HG03521 (cell line): ENCODE results near the gene MYL7.

ENCODE experiments used
- ATAC-seq: cut with Tn5 transposase; IDR thresholded peaks from one replicate; pipeline ENCODE4 v1.9.1; 2021; ENCODE audit warnings: mild to moderate bottlenecking, moderate library complexity; ENCODE audit not compliant: unreplicated experiment

Gene MYL7

DNA sequence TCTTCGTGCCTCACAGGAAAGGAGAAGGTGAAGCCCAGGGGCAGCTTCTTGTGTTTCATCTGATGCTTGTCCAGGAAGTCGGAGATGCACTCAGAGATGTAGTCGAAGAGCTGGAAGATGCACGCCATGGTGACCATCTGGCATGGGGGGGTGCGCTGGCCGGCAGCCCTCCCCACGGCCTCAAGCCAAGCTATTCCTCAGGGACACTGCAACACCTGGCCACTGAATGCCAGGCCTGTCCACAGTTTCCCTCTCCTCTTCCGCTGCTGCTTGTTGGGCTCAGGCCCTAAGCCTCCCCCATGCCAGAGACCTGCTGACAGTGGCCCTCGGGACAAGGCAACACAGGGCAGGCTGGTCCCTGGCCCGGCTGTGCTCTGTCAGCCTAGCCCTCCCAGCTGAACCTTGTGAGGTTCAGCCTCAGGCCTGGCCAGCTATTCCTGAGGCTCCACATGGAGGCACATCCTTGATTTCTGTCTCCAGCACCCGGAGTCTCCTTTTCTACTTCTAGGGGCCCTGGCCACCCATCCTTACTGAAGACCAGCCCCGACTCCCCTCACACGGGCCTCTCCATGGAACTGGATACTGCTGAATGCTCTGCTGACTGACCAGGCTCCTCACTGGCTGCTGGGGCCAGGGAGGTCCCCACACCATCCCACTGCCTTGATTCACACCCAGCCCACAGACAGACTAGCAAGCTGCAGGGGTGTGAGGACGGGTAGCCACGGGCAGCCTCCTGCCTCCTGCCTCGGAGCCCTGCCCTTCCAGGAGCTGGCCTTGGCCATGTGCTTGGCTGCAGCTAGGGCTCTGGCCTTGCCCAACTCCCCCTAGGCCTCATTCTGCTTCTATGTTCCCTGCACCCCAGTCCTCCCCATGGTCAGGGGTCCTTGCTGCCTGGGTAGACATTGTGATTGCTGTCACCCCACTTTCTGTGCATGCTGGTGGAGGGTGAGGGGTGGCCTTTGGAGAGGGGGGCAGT, 10.1 kb upstream of the MYL7 start:
- ATAC-seq = no peak

DNA sequence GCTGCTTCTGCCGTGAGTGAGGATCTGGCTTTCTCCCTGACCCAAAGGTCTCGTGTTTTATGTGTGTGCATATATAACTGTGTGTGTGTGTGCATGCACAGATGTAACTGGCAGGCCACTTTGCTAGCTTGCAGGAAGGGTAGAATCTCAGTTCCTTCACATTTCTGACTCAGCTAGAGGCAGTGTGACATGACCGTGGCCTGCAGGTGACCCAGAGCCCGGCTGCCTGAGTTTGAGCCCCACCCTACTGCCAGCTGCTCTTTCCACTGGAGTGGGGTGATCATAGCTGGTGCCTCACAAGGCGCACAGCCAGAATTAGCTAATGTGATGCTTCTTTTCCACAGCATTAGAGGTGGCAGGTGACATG, 9.3 kb upstream of the MYL7 start:
- no peak for ATAC-seq

DNA sequence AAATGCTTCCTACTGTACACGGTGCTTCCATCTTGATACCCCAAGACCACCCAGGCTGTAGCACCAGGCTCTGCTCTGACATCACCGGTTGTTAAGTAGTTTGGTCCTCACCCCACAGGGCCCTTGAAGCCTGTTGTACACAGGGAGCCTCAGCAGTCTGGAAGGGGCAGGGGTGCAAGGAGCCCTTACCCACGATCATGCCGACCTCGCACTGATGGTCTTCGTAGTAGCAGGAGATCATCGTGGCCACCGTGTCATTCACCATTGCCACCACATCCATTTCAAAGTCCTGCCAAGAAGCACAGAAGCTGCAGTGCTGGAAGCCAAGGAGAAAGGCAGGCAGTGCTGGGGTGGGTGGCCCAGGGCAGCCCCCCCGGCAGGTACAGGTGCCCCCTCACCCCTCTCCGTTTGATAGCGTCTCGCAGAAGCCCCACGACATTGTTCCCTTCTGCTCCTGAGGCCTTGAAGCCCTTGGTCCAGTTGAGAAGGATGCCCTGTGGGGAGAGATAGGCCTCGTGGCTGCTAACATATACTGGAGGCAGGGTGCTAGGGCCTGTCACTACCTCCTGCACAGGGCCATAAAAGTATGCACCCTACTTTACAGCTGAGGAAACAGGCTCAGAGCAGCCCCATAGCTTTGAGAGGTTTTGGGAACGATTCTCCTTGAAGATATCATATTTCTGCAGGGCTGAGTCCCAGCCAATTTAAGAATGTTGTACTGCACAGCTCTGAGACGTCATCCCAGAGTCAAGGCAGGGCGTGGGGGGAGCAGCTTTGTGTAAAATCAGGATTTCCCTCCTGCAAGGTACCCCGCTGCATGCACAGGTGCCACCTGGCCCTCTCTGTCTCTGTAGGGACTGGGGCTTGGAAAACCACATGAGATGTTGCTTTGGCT, 8.7 kb upstream of the MYL7 start:
- ATAC-seq = no peak

DNA sequence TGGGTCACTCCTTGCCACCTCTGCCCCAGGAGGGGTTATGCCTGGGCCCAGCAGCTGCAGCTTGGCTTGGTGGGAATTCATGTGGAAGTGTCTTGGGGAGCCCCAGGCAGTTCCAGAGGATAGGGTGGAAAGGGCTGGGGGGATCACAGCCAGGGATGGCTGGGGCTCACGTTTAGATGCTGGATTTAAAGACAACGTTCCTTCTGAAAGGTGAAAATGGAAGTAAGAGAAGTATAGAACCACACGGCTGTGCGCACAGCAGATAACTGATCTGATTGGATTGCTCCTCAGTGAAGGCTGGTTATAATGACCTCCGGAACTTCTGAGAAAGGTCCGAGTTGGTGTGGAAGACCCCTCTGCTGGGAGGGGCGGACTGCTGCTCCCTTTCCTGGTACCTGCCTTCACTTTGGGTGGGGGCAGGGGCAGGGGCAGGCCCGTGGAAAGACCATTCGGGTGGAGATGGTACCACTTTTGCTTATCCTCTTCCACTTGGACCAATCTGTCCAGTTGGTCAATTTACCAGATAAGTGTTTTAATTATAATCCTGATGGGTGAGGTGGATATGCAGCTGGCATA, 7.9 kb upstream of the MYL7 start:
- no peak for ATAC-seq

DNA sequence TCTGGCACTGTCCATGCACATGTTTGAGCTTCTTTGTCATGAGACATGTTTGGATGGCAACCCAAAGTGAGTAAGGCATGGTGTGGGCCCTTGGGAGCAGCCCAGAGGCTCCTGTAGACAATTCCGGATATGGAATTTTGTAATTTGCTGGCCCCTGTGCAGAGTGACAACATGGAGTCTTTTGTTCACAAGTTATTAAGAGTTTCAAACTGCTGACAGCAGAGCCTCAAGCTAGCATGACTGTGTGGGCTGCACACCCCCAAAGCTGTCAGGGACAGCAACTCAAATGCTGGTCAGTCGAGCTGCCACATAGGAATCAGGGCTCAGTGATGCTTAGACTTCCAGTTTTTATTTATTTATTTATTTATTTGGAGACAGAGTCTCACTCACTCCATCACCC, 7.0 kb upstream of the MYL7 start:
- ATAC-seq = no peak

DNA sequence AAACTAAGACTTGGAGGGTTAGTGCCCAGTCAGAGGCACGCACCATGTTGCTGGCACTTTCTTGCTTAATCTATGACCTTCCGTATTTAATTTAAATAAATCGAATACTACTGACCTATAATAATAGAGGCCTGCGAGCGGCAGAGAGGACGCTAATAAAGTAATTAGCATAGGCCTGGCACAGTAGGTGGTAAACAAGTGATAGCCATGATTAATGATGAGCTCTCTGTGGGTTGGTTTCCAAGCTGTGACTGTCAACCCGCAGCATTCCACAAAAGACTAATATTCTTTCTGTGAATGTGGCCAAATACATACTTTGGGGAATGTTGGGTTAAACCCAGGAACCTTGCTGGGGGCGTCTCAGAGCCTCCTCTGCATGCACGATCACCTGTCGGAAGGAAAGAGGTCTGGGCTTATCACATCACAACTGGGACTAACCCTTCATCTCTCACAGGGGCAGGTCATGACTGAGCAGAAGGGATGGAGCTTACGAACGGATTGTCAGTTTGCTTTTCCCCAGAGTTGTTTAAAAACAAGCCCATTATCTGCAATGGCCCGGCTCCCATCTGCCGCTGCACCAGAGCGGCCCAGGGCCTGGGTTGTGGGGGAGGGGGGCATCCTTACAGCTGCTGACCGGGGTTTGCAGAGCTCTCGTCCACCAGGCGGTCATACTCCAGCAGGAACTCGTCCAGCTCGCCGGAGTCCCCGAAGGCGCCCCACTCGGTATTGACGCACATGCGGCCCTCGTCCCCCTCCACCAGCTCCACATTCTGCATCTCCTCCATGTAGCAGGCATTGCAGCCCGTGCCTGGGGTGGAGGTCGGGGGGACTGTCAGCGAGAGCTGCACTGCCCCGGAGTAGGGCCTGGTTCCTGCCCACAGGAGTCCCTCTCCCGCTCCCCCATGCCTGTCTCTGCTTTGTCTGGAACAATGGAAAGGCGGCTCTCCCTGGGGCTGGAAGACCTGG, 6.2 kb upstream of the MYL7 start:
- no peak for ATAC-seq

DNA sequence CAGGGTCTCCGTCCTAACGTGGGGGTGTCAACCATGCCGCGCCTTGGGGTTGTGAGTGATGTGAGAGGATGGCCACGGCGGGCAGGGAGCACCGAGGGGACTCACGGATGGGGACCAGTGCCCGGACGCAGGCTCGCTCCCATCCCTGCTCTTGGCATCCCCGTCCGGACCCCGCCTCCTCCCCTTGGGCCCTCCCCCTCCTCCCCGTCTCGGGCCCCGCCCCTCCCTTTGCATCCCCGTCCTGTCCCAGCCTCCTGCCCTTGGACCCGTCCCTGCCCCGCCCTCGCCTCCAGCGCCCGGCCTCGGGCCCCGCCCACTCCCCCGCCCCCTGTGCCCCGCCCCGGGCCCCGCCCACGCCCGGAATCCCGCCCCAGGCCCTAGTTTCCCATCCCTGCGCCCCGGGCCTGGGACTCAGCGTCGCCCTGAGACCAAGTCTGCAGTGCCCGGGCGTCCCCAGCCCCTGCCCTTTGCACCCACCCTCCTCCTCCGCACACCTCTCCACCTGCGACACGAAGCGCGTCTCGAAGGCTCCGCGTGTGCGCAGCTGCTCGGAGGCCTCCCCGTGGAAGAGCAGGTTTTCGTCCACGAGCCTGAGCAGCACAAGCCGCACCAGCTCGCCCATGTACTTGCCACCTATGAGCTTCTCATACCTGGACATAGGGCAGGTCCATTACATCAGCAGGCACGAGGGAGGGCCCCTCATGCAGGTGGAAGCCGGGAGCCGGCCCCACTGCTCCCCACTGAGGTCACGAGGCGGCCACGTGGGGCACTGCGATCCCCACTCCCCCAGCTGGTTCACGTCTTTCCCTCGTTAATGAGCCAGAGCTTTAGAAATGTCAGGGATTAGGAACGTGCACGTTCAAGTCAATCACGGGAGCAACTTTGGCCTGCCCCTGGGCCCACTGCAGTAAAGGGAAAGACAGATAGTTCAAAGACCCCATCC, 5.1 kb upstream of the MYL7 start:
- ATAC-seq = no peak

DNA sequence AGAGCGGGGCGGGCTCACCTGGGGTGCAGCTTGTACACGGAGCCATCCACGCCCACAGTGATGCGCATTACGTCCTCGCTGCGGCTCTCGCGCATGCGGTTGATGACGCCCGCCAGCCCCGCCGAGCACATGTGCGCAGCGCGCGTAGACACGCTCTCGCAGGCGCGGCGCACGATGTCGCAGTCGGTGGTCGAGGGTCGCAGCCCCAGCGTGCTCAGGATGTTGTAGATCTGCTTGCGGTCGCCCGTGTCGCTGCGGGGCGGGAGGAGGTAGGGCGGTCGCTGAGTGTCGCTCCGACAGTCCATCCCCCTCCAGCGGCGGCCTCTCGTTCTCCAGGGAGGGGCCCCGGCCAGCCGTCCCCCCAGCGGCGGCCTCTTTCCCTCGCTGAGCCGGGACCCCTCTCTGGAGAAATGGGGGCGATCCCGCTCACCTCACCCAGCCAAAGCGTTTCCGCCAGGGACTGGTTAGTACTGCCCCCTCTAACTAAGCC, 4.4 kb upstream of the MYL7 start:
- ATAC-seq = no peak

DNA sequence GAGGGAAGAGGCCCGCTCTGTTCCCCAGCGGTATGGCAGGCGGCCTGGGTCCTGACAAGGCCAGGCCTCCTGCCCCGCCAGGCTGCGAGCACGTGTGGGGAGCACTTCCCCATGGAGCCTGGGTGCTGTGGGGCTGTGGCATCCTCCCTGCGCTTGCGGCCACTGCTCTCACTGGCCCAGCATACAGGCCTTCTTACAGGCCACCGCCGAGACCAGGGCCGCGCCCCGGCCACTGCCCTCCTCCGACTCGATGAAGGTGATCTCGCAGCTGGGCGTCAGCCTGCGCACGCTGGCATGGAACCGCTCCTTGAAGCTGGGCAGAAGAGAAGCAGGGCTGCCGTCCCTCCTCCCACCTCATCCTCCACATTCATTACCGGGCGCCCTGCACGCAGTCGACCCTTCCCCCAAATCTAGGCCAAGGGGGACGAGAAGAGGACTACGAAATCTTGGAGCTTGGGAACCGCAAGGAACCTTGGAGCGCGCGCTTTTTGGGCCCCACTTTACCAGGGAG, 3.9 kb upstream of the MYL7 start:
- ATAC-seq = no peak

DNA sequence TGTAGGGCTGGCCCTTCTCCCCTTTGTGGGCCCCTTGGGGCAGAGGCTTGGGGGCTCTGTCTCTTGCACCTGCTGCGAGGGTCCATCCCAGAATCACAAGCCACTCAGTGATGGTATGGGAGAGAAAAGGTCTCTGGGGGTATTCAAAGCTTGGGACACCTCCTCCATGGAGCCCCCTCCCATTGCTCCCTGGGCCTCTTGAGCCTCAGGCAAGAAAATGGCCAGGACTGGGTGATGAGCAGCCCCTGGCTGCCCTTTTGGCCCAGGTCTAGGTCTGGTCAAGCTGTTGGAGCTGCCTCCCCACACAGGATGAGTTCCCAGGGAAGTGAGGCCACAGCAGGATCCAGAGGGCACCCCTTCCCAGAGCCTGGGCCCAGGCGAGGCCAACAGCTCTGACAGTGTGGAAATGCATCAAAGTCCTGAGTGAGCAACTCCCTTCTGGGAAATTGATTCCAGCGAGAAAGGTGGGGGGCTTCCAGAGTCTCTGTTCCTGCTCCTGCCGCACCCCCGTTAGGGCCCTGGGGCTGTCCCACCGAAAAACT, 3.4 kb upstream of the MYL7 start:
- ATAC-seq = no peak

DNA sequence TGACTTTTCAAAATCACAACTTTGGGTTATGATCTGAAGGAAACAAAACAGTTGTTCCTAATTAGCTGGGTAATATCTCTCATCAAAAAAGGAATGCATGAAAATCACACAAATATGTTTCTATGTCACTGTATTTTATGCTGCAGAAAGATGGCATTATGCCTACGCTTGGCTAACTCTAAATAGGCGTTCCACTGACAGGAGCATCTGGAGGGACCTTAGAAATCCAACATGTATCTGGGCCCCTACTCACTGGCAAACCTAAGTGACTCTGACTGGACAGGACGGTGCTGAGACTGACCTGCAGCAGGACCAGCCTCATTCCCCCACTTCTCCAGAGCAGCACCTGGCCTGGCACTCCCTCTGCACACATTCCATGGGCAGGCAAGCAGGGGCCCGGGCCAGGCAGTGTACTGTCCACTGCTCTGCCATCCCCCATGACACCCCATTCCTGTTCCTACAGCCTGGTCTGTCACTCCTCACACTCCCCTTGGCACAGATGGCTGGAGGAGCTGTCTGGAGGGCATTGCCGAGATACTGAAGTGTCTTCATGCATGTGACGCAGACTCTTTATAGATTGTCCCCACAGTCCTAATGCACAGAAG, 2.6 kb upstream of the MYL7 start:
- no peak for ATAC-seq

DNA sequence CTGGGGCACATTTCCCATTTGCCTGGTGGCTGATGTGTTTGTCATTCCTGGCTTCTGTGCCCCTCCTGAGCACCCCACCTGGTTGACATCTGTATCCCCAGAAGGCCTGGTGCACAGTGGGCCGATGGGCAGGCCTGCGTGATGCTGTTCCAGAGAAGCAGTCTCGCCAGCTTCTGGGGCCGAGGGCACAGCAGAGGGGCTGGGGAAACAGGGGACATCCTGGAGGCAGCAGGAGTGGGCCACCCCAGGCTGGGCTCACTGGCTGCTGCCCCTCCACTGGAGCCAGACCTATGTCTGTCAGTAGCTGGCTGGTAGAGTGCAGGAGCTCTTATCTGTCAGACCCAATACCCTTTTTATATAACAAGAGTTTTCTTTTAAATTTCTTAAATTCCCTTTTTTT, 896 bp upstream of the MYL7 start:
- ATAC-seq = no peak

DNA sequence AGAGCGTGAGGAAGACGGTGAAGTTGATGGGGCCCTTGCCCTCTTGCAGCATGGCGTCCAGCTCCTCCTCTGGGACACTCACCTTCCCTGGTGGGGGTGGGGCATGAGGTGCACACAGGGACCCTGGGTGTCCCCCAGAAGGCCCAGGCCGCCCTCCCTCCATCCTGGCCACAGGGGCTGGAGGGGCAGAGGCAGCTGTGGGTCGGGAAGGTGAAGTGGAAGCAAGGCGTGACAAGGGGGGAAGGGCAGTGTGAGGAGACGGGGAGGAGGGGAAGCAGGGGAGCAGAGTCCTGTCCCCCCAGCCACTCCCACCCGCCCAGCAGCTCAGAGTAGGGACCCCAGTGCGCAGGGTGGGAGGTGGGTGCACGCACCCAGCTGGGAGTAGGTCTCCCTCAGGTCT, 791 bp downstream of the MYL7 start:
- ATAC-seq = no peak

DNA sequence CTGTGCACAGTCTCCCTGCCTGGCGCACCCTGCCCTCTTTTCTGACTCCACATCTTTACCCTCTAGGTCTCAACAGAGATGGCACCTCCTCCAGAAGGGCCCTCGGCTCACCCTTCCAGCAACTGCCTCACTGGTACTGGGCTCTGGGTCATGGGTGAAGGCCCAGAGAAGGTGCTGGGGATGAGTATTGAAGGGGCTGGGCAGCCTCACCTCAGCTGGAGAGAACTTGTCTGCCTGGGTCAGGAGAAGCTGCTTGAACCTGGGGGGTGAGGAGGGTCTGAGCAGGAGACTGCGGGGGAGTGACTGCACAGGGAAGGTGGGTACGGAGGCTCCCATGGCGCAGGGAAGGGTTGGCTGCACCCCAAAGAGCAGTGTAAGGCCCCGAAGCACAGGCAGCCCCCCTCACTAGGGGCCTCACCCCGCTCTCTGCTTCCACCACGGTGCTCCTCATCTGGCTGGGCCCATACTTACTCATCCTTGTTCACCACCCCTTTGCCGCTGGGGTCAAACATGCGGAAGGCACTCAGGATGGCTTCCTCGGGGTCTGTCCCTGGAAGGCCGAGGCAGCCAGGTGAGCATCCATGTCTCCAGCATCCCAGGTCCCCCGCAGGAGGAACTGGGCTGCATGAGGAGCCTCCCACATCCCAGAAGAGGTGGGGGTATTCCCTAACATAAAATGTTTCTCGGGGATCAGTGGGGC, 1.7 kb downstream of the MYL7 start:
- no peak for ATAC-seq

DNA sequence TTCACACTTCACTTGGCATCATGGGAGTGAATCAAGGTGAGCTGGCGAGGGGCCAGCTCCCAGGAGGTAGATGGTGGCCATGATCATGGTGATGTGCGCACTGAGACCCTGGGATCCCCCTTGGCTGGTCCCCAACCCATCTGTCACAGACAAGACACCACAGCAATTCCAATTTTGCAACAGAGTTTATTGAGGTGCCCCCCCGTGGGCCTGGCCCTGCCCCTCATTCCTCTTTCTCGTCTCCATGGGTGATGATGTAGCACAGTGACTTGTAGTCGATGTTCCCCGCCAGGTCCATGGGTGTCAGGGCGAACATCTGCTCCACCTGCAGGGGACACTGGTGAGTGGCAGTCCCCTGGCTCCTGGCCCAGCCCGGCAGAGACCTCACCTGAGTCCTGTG, 2.4 kb downstream of the MYL7 start:
- no peak for ATAC-seq

DNA sequence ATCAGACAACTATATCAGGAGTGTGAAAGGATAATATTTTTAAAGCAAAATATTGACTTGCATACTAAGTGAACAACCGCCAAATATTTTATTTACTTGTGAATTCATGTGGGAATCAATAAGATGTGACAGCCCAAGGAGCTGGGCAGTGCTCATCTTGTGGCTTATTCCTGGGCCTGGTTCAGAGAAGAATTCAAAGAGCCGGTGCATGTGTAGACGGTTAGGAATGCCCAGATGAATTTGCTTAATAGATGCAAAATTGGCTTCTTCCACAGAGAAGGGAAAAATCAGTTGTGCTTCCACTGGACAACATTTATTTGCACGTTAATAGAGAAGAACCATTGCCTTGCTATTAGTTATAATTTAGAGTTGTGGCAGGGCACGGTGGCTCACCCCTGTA, 4.4 kb downstream of the MYL7 start:
- ATAC-seq = no peak

DNA sequence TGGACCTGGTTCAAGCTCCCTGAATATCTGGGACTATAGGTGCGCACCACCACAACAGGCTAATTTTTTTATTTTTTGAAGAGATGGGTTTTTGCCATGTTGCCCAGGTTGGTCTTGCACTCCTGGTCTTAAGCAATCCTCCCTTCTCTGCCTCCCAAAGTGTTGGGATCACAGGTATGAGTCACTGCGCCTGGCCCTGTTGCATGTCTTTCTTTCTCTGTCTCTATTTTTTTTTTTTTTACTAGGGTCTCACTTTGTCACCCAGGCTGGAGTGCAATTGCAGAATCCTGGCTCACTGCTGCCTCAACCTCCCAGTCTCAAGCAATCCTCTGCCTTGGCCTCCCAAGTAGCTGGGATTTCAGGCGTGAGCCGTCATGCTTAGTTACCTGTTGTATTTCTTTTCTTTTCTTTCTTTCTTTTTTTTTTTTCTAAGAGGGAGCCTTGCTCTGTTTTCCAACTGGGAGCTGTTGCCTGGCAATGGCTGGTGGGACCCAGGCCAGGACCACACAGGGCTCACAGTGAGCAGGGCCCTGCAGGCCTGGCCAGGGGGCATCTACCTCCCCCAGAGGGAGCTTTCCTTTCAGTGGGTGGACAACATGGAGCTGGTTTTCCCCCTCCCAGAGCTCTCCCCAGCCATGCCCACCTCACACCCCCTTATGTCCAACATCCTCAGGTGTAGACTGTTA, 6.0 kb downstream of the MYL7 start:
- ATAC-seq = no peak
